HT-29 (cell line): Measurements from ENCODE around the gene MTRF1L. TPM values are rescaled to one million over a fixed set of nuclear protein-coding genes. Genes with fewer than 3 reads are reported as not detected.
A peak's percentile ranks its signal among the peaks of the same experiment; 100 is the strongest.

Source experiments
- DNase-seq: peaks from one replicate; pipeline ENCODE4 v3.0.0-alpha.2; 2015; ENCODE audit warnings: low spot score
- total RNA-seq: library from RNA; depleted of rRNA; stranded (reverse); fragments of >200 nt; shearing (Covaris generic); gene quantifications from 2 replicates; pipeline ENCODE4 v1.2.3, GENCODE V29; 2014; rRNA removed

Gene MTRF1L, protein sequence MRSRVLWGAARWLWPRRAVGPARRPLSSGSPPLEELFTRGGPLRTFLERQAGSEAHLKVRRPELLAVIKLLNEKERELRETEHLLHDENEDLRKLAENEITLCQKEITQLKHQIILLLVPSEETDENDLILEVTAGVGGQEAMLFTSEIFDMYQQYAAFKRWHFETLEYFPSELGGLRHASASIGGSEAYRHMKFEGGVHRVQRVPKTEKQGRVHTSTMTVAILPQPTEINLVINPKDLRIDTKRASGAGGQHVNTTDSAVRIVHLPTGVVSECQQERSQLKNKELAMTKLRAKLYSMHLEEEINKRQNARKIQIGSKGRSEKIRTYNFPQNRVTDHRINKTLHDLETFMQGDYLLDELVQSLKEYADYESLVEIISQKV
- total RNA-seq, result 16.5 and 25.2 TPM in 2 replicates

DNA sequence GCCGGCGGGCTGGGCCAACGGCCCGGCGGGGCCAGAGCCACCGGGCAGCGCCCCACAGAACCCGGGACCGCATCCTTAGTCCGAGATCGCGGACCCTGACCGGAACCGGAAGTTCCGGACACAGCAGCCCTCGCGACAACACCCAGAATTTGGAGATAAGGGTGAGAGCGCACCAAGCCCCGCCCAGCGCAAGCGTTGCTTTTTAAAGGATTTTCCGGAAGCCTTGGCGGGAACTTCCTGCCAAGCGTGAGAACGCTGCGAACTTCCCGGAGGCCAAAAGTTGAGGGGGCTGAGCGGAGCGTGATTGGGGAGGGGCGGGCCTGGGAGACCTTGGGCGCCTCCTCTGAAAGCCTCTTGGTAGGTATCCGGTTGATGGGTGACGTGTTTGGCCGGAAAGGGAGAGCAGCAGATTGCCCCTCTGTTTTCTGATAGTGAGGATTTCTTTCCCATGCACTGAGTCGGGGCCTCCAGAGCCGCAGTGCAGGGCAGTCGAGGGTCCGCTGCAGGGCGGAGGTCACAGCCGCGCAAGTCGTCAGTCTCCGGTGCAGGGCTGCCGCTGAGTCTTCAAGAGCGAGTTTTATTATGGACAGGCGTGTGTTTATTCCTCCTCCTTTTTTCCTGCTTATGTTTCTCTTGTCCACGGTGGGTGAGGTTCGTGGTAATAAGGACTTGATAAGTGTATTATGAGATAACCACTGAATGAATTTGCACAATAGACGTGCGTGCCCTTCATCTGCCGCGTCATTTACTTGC lies at the start of gene MTRF1L:
Gene MTRF1L (minus strand): TSS at position 97 of the 753 bp plus-strand sequence. CDS start 24 bp downstream, at position 73.
- peak; percentile 95 for DNase-seq

GRCh38 chr6:153051801-153052200 lies 49.3 kb upstream of the MTRF1L start:
- no peak for DNase-seq

- DNase-seq, result no peak
Observed at GRCh38 chr6:153048631-153049030, 46.1 kb upstream of the MTRF1L start.

GRCh38 chr6:153047386-153047785 lies 44.9 kb upstream of the MTRF1L start:
- DNase-seq, result no peak

DNA sequence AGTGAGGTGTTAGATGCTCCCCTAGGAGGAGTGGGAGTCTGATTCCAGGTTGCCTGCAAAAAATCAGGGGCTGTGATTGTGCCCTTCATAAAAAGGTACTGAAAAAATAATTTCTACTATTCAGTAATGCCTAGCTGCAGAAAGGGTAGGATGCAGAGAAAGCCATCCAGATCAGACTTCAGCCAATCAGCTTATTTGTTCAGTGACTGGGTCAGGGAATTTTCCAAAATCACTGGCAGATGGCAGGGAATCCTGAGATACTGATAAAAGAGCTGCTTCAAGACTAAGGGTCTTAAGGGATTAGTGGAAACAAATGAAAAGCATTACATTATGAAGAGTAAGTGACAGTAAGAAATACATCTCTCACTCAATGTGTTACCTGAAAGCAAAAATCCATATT lies 42.8 kb upstream of the MTRF1L start:
- no peak for DNase-seq

GRCh38 chr6:153044295-153044694 lies 41.8 kb upstream of the MTRF1L start:
- DNase-seq, result no peak

GRCh38 chr6:153043719-153044118 lies 41.2 kb upstream of the MTRF1L start:
- no peak for DNase-seq

DNA sequence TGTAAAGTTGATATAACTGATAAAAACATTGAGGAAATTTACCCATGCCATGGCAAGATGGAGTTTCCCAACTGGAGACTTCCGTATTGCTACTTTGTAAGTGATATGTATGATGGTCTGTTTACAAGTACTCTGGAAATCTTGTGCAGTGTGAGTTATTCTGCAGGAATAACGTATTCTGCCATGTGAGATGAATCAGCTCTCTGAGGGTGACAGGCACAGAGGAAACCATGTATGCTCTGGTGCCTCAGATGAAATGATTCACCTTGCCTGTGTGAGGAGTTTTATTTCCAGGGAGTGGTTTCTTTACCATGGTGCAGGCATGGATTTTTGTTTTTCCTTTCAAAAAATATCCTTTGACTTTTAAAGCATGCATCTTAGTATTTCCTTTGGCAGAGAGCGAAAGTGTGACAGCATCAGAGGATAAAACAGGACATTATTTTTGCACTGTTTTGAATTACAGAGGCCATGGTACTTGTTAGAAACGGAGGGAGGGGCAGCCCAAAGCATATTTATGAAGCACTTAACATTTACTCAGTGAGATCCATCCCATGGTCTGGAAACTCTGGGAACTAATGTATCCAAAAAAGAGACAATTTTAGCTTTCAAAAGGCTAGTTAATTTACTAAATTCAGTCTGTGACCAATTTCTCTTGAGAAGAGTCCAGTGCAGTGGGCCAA lies 36.0 kb upstream of the MTRF1L start:
- DNase-seq, result no peak

- no peak for DNase-seq
Observed at GRCh38 chr6:153034139-153034538, 31.6 kb upstream of the MTRF1L start.

GRCh38 chr6:153032255-153032882 lies 29.9 kb upstream of the MTRF1L start:
- peak; percentile 58 for DNase-seq

DNA sequence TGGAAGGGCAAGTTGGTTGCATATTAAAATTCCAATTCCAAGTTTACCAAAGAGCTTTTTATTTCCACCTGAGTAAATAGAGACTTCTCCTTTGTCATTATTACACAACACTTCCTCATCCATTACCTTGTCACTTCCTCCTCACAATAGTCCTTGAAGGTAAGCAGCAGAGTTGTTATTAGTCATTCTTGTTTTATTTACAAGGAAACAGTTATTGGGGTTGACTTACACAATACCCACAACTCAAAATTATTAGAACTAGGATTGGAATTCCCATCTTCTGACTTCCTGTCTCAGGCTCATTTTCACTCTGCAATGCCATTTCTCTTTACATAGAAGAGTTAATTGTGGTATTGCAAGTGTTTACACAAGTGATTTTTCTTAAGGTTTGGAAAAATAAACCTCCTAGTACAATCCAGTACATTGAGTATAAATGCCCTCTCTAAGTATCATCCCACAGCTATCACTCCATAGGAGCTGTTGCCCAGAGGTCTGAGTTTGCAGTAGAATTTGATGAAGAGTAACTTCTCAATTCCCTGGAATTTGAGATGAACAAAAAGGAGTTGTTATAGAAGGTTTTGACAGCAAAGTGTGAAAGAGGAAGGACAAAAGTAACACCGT lies 28.9 kb upstream of the MTRF1L start:
- peak; percentile 67 for DNase-seq

DNA sequence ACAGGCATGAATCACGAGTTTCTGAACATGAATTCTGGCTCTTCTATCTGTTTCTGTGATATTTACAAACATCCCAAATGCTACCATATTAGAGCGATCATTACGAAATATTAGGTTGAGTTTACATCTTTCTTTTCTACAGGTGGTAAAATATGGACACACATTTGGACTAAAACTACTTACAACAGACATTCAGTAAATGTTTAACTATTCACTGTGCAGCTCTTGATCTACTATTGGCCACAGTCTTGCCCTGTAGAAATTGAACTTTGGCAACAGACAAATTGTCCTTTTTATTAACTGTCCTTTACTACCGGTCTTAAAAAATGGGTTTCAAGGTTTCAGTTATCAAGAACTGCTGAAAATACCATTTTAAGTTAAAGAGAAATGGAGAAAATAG lies 26.5 kb upstream of the MTRF1L start:
- DNase-seq, result no peak

DNA sequence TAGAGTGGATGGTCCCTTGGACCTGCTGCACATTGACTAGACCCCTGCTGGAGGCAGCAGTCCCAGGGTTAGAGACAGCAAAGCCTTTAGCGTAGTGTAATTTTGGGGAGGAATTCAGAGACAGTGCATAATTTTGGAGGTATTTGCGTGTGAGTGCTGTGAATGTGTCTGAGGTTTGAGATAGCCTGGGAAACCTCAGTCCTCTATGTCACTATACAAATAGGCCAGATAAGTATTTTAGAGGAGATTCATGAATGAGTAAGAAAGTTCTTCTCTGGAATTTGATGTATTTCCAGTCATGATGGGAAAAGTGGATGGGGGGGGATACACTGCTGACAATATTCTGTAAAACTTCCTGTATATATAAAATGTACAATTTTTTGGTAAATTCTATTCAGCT lies 25.8 kb upstream of the MTRF1L start:
- no peak for DNase-seq

DNA sequence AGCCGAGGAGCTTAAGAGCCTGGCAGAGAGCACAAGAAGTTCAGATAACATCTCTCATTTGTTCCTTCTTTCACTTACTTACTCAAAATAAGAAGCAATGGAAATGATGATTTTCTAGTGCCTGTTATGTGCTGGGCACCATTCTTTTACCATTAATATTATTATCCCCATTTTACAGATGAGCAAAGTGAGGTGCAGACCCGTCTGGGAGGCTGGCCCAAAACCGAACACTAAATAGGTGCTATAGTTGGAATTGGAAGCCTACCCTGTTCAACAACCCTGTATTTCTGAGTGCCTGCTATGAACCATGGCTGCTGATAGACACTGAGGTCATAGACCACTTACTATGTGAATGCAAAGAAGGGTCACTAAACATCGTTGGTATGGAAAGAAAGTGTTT lies 25.0 kb upstream of the MTRF1L start:
- DNase-seq, result no peak

GRCh38 chr6:153024709-153025017 lies 22.2 kb upstream of the MTRF1L start:
- DNase-seq, result no peak

- peak; percentile 83 for DNase-seq
Observed at GRCh38 chr6:153023977-153024708, 21.6 kb upstream of the MTRF1L start.

- DNase-seq, result no peak
Observed at GRCh38 chr6:153018355-153018754, 15.8 kb upstream of the MTRF1L start.

GRCh38 chr6:153016846-153017245 lies 14.3 kb upstream of the MTRF1L start:
- no peak for DNase-seq

DNA sequence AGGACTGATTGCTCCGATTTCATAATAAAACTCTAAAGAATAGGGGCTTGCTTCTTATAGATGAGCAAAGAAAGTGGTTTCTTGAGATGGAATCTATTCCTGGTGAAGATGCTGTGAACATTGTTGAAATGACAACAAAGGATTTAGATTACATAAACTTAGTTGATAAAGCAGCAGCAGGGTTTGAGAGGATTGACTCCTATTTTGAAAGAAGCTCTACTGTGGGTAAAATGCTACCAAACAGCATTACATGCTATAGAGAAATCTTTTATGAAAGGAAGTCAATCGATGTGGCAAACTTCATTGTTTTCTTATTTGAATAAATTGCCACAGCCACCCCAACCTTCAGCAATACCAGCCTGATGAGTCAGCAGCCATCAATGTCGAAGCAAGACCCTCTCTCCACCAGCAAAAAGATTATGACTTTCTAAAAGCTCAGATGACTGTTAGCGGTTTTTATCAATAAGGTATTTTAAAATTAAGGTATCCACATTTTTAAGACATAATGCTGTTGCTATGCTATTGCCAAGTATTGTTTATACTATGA lies 12.7 kb upstream of the MTRF1L start:
- DNase-seq, result no peak

DNA sequence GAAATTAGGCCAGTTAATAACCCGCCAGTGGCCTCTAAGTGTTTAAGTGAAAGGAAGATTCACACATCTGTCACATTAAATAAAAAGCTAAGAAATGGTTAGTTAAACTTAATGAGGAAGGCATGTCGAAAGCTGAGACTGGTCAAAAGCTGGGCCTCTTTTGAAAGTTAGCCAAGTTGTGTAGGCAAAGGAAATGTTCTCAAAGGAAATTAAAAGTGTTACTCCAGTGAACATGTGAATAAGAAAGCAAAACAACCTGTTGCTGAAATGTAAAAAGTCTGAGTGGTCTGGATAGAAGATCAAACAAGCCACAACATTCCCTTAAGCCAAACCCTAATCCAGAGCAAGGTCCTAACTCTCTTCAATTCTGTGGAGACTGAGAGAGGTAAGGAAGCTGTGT lies 10.9 kb upstream of the MTRF1L start:
- no peak for DNase-seq

DNA sequence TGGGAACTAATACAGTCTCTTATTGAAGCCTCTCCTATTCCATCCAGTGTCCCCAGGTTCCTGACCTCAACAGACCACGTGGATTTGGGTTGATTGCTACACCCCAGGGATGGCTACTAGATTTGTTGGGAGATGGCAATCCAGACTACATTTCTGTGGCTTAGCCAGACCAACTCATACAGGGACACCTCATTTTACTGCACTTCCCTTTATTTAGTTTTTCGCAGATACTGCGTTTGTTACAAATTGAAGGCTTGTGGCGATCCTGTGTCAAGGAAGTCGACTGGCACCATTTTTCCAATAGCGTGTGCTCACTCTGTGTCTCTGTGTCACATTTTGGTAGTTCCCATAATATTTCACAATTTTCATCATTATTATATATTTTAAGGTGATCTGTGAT lies 10.3 kb upstream of the MTRF1L start:
- no peak for DNase-seq
